ENCODE measurements around the gene HKDC1. TPM values are rescaled to one million over a fixed set of nuclear protein-coding genes. Genes with fewer than 3 reads are reported as not detected.

HKDC1 gene
- total and polyA plus RNA-seq, 11 donors, result 0.11 to 0.19 (median 0.14) TPM; not detected in 8

GRCh38 chr10:69216577-69217118, 3.5 kb upstream of the HKDC1 start:
- peaks cover 0 to 6% (median 0%) of the 10 kb centered on the region in 9 donors for H3K27me3 ChIP-seq
- H3K4me3 ChIP-seq, result no peak overlapping the region
- ATAC-seq (no peak), DNase-seq (no peak)
- no peak overlapping the region for H3K27ac ChIP-seq
- H3K9me3 ChIP-seq, result peaks cover 0 to 5% (median 0%) of the 10 kb centered on the region in 12 donors
- no peaks in the 10 kb centered on the region for H3K36me3 ChIP-seq
- TF ChIP-seq CTCF (IDR thresholded peaks at IDR 0.05) (no peak), POLR2A (IDR thresholded peaks at IDR 0.05) (no peak)
- H3K4me1 ChIP-seq, result peaks cover 0 to 32% (median 0%) of the 10 kb centered on the region in 12 donors
- intact Hi-C loops (cut with DNase I), result no loop called here
- WGBS, 4 donors, result 84 to 93% (median 89%) methylated on average over 11 of the region's 11 CpGs

DNA sequence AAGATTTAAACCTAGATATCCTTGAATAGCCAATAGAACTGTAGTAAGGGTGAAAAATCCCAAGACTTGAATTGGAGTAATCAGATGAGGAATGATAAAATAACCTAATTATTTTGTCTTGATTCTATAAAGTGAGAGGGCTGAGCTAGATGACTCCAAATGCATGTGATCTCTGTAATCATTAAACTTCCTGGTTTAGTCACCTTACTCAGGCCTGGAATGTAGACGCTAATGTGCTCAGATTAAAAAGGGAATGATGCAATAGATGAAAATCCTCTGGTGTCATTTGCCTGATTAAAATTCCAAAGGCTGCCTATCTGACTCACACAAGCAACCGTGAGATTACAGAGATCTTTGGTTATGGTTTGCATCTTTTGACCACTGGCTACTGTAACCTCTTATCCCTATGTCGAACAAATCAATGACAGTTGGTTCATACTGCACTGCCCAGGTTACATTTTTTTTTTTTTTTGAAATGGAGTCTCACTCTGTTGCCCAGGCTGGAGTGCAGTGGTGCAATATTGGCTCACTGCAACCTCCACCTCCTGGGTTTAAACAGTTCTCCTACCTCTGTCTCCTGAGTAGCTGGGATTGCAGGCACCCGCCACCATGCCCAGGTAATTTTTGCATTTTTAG, 2.9 kb upstream of the HKDC1 start:
- H3K4me1 ChIP-seq, result peaks cover 0 to 38% (median 0%) of the 10 kb centered on the region in 12 donors
- intact Hi-C loops (cut with DNase I), result no loop called here

DNA sequence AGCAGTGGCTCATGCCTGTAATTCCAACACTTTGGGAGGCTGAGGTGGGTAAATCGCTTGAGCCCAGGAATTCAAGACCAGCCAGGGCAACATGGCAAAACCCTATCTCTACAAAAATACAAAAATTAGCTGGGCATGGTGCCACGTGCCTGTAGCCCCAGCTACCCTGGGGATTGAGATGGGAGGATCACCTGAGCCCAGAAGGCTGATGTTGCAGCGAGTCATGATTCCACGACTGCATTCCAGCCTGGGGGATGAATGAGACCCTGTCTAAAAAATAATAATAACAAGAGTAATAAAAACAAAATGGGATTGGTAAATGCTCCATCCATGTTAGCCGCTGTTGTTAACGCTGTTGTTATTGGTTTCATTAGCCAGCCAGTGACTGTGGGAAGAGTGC, 1.3 kb upstream of the HKDC1 start:
- peaks cover 0 to 5% (median 0%) of the 10 kb centered on the region in 12 donors for H3K9me3 ChIP-seq
- 89 to 95% (median 90%) methylated on average over 6 of the region's 6 CpGs for WGBS, 4 donors
- H3K27me3 ChIP-seq, result peaks cover 0 to 6% (median 0%) of the 10 kb centered on the region in 9 donors
- H3K4me3 ChIP-seq, result no peak overlapping the region
- intact Hi-C loops (cut with DNase I), result no loop called here
- DNase-seq, result no peak
- no peaks in the 10 kb centered on the region for H3K36me3 ChIP-seq
- H3K4me1 ChIP-seq, result peaks cover 0 to 39% (median 0%) of the 10 kb centered on the region in 12 donors
- ATAC-seq, result no peak
- no peak overlapping the region for H3K27ac ChIP-seq
- no peak for TF ChIP-seq CTCF (IDR thresholded peaks at IDR 0.05)
- no peak for TF ChIP-seq POLR2A (IDR thresholded peaks at IDR 0.05)

More for the DNA sequence above, 2.9 kb upstream of the HKDC1 start:
- Histone ChIP-seq H3K27ac (no peak overlapping the region), H3K27me3 (peaks cover 0 to 6% (median 0%) of the 10 kb centered on the region in 9 donors), H3K9me3 (peaks cover 0 to 5% (median 0%) of the 10 kb centered on the region in 12 donors), H3K36me3 (no peaks in the 10 kb centered on the region), H3K4me3 (no peak overlapping the region)
- 81 to 85% (median 83%) methylated on average over 4 of the region's 4 CpGs for WGBS, 4 donors
- ATAC-seq, result no peak
- no peak for TF ChIP-seq POLR2A (IDR thresholded peaks at IDR 0.05)
- no peak for TF ChIP-seq CTCF (IDR thresholded peaks at IDR 0.05)
- no peak for DNase-seq

- WGBS, 4 donors, result 84 to 89% (median 89%) methylated on average over 9 of the region's 9 CpGs
- Histone ChIP-seq H3K4me3 (no peak overlapping the region), H3K36me3 (no peaks in the 10 kb centered on the region), H3K27ac (no peak overlapping the region), H3K27me3 (peaks cover 0 to 6% (median 0%) of the 10 kb centered on the region in 9 donors), H3K9me3 (no peaks in the 10 kb centered on the region), H3K4me1 (peaks cover 0 to 35% (median 0%) of the 10 kb centered on the region in 12 donors)
- intact Hi-C loops (cut with DNase I), result no loop called here
- DNase-seq (no peak), ATAC-seq (no peak)
- TF ChIP-seq CTCF (IDR thresholded peaks at IDR 0.05), result no peak
- TF ChIP-seq POLR2A (IDR thresholded peaks at IDR 0.05), result no peak
Measured at GRCh38 chr10:69220507-69220906, 375 bp downstream of the HKDC1 start.

Measured in heart left ventricle (tissue), 16 donors.